GM12878 (cell line): Measurements from ENCODE around the gene MID1.

Experiments used
- ATF7 ChIP-seq: fragments of 450-650 bp; IDR thresholded peaks from 2 replicates; pipeline ENCODE4 v1.6.1; 2016; ENCODE audit warnings: low read depth, mild to moderate bottlenecking
- CEBPB ChIP-seq, 2 experiments: fragments of 150-350 bp in 1 of 2; IDR thresholded peaks; 2 replicates each; pipeline ENCODE4 v1.6.1; 2012 to 2014; ENCODE audit warnings: low read depth in 2 of 2, low read length in 2 of 2, borderline replicate concordance in 1 of 2, inconsistent platforms in 1 of 2
- FOXK2 ChIP-seq: fragments of 450-650 bp; IDR thresholded peaks from 2 replicates; pipeline ENCODE4 v1.6.1; 2017; ENCODE audit warnings: mild to moderate bottlenecking, moderate library complexity
- MEF2A ChIP-seq: IDR thresholded peaks from 2 replicates; pipeline ENCODE4 v1.6.1; 2011; ENCODE audit warnings: low read depth, mild to moderate bottlenecking, low read length, moderate library complexity; ENCODE audit not compliant: insufficient read depth
- POLR2A ChIP-seq: IDR thresholded peaks from 2 replicates; pipeline ENCODE4 v1.6.1; 2011; ENCODE audit warnings: low read depth, mild to moderate bottlenecking, low read length
- TAF1 ChIP-seq: IDR thresholded peaks from 2 replicates; pipeline ENCODE4 v1.6.1; 2011; ENCODE audit warnings: mild to moderate bottlenecking, low read depth, low read length, borderline replicate concordance
- TCF12 ChIP-seq: IDR thresholded peaks from 2 replicates; pipeline ENCODE4 v1.6.1; 2011; ENCODE audit warnings: low read depth, mild to moderate bottlenecking, low read length
- ZZZ3 ChIP-seq: IDR thresholded peaks from 2 replicates; pipeline ENCODE4 v1.6.1; 2011; ENCODE audit warnings: low read depth; ENCODE audit not compliant: control insufficient read depth, insufficient read length
- TF ChIP-seq, protein P1 (sequence below), 3 experiments: IDR thresholded peaks in 2 of 3; conservative IDR thresholded peaks in 1 of 3; 2 replicates each; pipeline ENCODE4 v1.5.1; 2011; ENCODE audit warnings: low read depth in 3 of 3, low read length in 3 of 3, mild to moderate bottlenecking in 3 of 3, control low read depth in 2 of 3, moderate library complexity in 2 of 3, inconsistent platforms in 1 of 3, mixed read lengths in 1 of 3; ENCODE audit not compliant: control insufficient read depth in 2 of 3, insufficient read depth in 1 of 3; ENCODE audit errors: extremely low read depth in 1 of 3
- TF ChIP-seq, protein P2 (sequence below): fragments of 450-650 bp; IDR thresholded peaks from 2 replicates; pipeline ENCODE4 v1.6.1; 2018; ENCODE audit warnings: mild to moderate bottlenecking, low read depth, moderate library complexity; ENCODE audit not compliant: partially characterized antibody
- TF ChIP-seq, protein P3 (sequence below): IDR thresholded peaks from 2 replicates; pipeline ENCODE4 v1.6.1; 2012; ENCODE audit warnings: low read depth, low read length, improper control_type of control experiment

DNA sequence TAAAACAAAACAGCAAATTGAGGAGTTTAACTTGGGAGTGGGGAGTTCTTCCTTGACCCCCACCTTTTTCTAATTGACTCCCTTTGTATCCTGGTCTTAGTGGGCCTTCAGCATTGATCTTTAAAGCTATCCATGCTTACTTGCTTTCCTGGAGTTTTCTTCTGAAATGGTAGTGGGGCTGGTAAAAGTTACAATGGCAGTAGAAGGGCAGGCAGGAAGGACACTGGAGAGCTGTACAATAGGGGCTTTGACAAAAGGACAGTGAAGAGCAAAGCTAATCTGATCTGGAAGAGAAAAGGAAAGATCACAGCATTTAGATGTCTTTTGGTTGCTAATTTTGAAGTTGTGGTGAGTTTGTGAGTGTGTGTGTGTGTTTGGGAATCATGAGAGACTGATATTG lies 111.5 kb downstream of the MID1 start:
- TF ChIP-seq POLR2A (no peak), ATF7 (no peak), TCF12 (no peak), CEBPB (IDR thresholded peaks at IDR 0.05; ENCODE audit: borderline replicate concordance in 1 of 2, low read depth in 2 of 2, low read length in 2 of 2) (no peak), FOXK2 (no peak), TAF1 (no peak), MEF2A (no peak), ZZZ3 (no peak)
- TF ChIP-seq, protein P1, sequence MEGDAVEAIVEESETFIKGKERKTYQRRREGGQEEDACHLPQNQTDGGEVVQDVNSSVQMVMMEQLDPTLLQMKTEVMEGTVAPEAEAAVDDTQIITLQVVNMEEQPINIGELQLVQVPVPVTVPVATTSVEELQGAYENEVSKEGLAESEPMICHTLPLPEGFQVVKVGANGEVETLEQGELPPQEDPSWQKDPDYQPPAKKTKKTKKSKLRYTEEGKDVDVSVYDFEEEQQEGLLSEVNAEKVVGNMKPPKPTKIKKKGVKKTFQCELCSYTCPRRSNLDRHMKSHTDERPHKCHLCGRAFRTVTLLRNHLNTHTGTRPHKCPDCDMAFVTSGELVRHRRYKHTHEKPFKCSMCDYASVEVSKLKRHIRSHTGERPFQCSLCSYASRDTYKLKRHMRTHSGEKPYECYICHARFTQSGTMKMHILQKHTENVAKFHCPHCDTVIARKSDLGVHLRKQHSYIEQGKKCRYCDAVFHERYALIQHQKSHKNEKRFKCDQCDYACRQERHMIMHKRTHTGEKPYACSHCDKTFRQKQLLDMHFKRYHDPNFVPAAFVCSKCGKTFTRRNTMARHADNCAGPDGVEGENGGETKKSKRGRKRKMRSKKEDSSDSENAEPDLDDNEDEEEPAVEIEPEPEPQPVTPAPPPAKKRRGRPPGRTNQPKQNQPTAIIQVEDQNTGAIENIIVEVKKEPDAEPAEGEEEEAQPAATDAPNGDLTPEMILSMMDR (IDR thresholded peaks at IDR 0.05 in 2 of 3, conservative IDR thresholded peaks at IDR 0.05 in 1 of 3; ENCODE audit: control insufficient read depth in 2 of 3, extremely low read depth in 1 of 3, insufficient read depth in 1 of 3, low read depth in 3 of 3, low read length in 3 of 3) = no peak
- TF ChIP-seq, protein P2, sequence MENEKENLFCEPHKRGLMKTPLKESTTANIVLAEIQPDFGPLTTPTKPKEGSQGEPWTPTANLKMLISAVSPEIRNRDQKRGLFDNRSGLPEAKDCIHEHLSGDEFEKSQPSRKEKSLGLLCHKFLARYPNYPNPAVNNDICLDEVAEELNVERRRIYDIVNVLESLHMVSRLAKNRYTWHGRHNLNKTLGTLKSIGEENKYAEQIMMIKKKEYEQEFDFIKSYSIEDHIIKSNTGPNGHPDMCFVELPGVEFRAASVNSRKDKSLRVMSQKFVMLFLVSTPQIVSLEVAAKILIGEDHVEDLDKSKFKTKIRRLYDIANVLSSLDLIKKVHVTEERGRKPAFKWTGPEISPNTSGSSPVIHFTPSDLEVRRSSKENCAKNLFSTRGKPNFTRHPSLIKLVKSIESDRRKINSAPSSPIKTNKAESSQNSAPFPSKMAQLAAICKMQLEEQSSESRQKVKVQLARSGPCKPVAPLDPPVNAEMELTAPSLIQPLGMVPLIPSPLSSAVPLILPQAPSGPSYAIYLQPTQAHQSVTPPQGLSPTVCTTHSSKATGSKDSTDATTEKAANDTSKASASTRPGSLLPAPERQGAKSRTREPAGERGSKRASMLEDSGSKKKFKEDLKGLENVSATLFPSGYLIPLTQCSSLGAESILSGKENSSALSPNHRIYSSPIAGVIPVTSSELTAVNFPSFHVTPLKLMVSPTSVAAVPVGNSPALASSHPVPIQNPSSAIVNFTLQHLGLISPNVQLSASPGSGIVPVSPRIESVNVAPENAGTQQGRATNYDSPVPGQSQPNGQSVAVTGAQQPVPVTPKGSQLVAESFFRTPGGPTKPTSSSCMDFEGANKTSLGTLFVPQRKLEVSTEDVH = no peak
- TF ChIP-seq, protein P3, sequence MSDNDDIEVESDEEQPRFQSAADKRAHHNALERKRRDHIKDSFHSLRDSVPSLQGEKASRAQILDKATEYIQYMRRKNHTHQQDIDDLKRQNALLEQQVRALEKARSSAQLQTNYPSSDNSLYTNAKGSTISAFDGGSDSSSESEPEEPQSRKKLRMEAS = no peak
